Measurements from ENCODE around the gene GP1BB. TPM values are rescaled to one million over a fixed set of nuclear protein-coding genes. Genes with fewer than 3 reads are reported as not detected.

The GP1BB gene
- total and polyA plus RNA-seq, 10 of the 15 experiments (the other 5 are each of a cell fraction or from before 2014, with no cell fraction given), result 0.05 to 0.28 (median 0.28) TPM; not detected in 7

- no peak for TF ChIP-seq ELK1 (IDR thresholded peaks at IDR 0.05; ENCODE audit: low read depth, low read length)
- no peak for TF ChIP-seq BCL3 (IDR thresholded peaks at IDR 0.05; ENCODE audit: borderline replicate concordance, insufficient read depth, low read depth, low read length, poor library complexity, severe bottlenecking)
- no peak for TF ChIP-seq CBFB (IDR thresholded peaks at IDR 0.05; ENCODE audit: low read depth)
- TF ChIP-seq NR2C2 (IDR thresholded peaks at IDR 0.05; ENCODE audit: borderline replicate concordance, control insufficient read depth, insufficient read length, low read depth), result no peak
Observed at GRCh38 chr22:19715188-19715930, 8.0 kb upstream of the GP1BB start (continued).

- DNase-seq (ENCODE audit: low read depth, low spot score), result no peak
- CTCF ChIA-PET, result interaction anchor here (0.6 to 2.0 kb wide), 4 partner anchors 30 to 197 kb away, joined by 3 to 5 read pairs (median 3); no protein-coding TSS in a partner anchor
- in situ Hi-C loops (cut with MboI), result no loop called here
- H3K27me3 ChIP-seq (replicated peaks in 1 of 2; ENCODE audit: control insufficient read depth in 2 of 2, insufficient read depth in 2 of 2, low read length in 1 of 2), result peaks cover 2 to 4% of the 10 kb centered on the region in 2 experiments; a peak in 3 of 4 replicates
- H3K27ac ChIP-seq (ENCODE audit: control insufficient read depth, insufficient read depth), result no peak overlapping the region
- ATAC-seq, result no peak
- no peak for TF ChIP-seq ETV6 (conservative IDR thresholded peaks at IDR 0.05 in 1 of 2, IDR thresholded peaks at IDR 0.05 in 1 of 2; ENCODE audit: borderline replicate concordance in 1 of 2, low read depth in 1 of 2)
- no peak for TF ChIP-seq TCF12 (IDR thresholded peaks at IDR 0.05; ENCODE audit: low read depth, low read length)
- no peak for TF ChIP-seq YBX1 (IDR thresholded peaks at IDR 0.05)
- TF ChIP-seq CHD2 (IDR thresholded peaks at IDR 0.05; ENCODE audit: borderline replicate concordance, low read depth, low read length), result no peak
- TF ChIP-seq KDM1A (IDR thresholded peaks at IDR 0.05; ENCODE audit: borderline replicate concordance), result no peak
- no peak for TF ChIP-seq SPI1 (IDR thresholded peaks at IDR 0.05; ENCODE audit: borderline replicate concordance, insufficient read depth, low read depth, low read length)
- TF ChIP-seq POLR2AphosphoS5 (IDR thresholded peaks at IDR 0.05; ENCODE audit: low read length), result no peak
- H4K20me1 ChIP-seq (ENCODE audit: control insufficient read depth, insufficient read depth), result no peaks in the 10 kb centered on the region
- 26% methylated on average over 11 of the region's 11 CpGs for WGBS (ENCODE audit: insufficient coverage, insufficient replicate concordance, low lambda C conversion rate, missing lambda C conversion rate)
- no peaks in the 10 kb centered on the region for H3K79me2 ChIP-seq (ENCODE audit: control insufficient read depth, insufficient read depth, low read length)
- H3K4me3 ChIP-seq, result no peak overlapping the region
- no peak overlapping the region for H3K9ac ChIP-seq (ENCODE audit: control insufficient read depth, insufficient read depth, low read length)
- no peak for FAIRE-seq
- POLR2A ChIA-PET, result no interaction called here
- H3K4me2 ChIP-seq (ENCODE audit: control insufficient read depth, insufficient read depth), result no peak overlapping the region
- SMC1A ChIA-PET (ENCODE audit: uncharacterized antibody, unreplicated experiment), result no interaction called here
- no peak overlapping the region for H2AFZ ChIP-seq (ENCODE audit: control insufficient read depth, low read depth, low read length)
- intact Hi-C loops (cut with micrococcal nuclease; ENCODE audit: unreplicated experiment), result no loop called here
- RAD21 ChIA-PET (ENCODE audit: unreplicated experiment), result no interaction called here
- no peaks in the 10 kb centered on the region for H3K9me3 ChIP-seq (replicated peaks; ENCODE audit: control insufficient read depth, insufficient read depth, low read length)
- no peaks in the 10 kb centered on the region for H3K36me3 ChIP-seq (ENCODE audit: control insufficient read depth in 2 of 2, insufficient read depth in 2 of 2, low read length in 1 of 2)
- no TSS peak for BruUV-seq (replicated peaks)
- peaks cover 9% of the 10 kb centered on the region for H3K4me1 ChIP-seq (ENCODE audit: control insufficient read depth, insufficient read depth, low read length)
Observed at GRCh38 chr22:19716041-19716828, 7.1 kb upstream of the GP1BB start.
